Measurements from ENCODE around the gene ADAMTS6.
"Not testable (repeated sequence)": the region's sequence is repeated elsewhere in the genome, so short reads cannot be mapped to it uniquely, and the experiment has no call there.

ADAMTS6 gene, protein sequence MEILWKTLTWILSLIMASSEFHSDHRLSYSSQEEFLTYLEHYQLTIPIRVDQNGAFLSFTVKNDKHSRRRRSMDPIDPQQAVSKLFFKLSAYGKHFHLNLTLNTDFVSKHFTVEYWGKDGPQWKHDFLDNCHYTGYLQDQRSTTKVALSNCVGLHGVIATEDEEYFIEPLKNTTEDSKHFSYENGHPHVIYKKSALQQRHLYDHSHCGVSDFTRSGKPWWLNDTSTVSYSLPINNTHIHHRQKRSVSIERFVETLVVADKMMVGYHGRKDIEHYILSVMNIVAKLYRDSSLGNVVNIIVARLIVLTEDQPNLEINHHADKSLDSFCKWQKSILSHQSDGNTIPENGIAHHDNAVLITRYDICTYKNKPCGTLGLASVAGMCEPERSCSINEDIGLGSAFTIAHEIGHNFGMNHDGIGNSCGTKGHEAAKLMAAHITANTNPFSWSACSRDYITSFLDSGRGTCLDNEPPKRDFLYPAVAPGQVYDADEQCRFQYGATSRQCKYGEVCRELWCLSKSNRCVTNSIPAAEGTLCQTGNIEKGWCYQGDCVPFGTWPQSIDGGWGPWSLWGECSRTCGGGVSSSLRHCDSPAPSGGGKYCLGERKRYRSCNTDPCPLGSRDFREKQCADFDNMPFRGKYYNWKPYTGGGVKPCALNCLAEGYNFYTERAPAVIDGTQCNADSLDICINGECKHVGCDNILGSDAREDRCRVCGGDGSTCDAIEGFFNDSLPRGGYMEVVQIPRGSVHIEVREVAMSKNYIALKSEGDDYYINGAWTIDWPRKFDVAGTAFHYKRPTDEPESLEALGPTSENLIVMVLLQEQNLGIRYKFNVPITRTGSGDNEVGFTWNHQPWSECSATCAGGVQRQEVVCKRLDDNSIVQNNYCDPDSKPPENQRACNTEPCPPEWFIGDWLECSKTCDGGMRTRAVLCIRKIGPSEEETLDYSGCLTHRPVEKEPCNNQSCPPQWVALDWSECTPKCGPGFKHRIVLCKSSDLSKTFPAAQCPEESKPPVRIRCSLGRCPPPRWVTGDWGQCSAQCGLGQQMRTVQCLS (N-terminal part only)

DNA sequence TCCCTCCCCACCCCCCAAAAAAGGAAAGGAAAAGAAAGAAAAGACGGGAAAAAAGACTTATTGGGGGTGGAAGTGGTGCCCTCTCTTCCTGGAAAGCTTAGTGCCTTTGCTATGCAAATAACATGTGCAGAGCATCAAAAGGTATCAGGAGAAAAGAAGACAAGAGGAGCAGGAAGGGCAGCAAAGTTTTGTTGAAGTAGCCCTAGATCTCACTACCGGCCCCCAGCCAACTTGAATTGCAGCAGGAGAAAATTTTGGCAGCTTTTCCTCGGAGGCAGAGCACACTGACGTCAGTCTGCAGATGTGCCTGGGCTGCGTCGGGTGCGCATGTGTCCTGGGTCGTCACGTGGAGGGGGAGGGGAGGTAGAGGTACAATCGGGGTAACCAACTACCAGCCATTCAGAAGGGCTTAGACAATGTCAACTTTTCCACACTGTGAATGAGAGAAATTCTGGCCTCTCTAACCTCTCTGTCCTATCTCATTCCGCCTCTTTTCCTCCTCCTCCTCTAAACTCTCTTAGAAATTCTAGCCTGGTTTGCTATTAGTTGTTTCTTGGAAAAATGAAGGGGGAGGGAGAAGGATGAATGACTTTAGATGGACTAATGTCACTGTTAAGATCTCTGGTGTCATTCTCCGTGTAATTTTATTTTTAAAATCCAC, at the start of gene ADAMTS6:
ADAMTS6 (minus strand) TSS at position 286 of the 661 bp plus-strand sequence. CDS start 8,247 bp downstream, outside the sequence.
- peak; percentile 89 for DNase-seq

DNA sequence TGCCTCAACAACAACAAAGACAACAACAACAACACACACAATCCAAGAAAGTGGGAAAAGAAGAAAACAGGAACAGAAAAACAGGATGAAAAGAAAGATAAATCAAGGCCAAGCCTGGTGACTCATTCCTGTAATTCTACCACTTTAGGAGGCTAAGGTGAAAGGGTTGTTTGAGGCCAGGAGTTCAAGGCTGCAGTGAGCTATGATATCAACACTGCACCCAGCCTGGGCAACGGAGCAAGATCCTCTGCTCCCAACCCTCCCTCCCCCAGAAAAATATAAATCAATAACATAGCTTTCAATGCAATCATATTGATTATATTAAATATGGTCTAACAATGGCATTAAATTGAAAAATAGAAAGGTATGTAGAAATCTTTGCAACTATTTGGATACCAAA, 49.2 kb upstream of the ADAMTS6 start:
- no peak for DNase-seq

DNA sequence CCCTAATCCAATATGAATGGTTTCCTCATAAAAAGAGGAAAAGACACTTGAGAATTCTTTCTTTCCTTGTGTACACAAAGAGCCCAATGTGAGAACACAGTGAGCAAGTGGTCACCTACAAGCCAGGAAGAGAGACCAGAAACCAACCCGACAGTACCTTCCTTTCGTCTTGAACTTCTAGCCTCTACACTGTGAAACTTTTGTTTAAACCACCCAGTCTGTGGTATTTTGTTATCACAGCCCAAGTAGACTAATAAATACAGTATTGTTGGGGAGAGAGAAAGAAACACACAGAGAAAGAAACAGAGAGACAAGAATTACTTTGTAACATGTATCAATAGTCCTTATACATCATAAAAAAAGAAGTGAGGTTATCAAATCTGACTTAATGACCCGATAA, 44.0 kb upstream of the ADAMTS6 start:
- no peak for DNase-seq

DNA sequence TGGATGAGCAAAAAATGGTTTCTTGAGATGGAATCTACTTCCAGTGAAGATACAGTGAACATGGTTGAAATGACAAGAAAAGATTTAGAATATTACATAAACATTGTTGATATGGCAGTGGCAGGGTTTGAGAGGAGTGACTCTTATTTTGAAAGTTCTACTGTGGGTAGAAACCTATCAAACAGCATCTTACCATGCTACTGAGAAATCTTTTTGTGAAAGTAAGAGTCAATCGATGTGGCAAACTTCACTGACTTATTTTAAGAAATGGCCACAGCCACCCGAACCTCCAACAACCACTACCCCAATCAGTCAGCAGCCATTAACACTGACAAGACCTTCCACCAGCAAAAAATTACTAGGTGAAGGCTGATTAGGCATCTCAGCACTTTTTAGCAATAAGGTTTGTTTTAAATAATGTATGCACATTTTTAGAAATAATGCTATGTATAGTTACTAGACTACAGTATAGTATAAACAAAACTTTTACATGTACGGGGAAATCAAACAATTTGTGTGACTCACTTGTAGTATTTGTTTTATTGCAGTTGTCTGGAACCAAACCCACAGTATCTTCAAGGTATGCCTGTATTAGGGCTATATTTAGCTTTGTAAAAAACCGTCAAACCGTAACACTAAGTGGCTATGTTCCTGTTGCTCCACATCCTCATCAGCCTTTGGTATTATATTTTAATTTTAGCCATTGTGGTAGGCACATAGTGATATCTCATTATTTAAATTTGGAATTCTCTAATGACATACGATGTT, 30.6 kb upstream of the ADAMTS6 start:
- no peak for DNase-seq

DNA sequence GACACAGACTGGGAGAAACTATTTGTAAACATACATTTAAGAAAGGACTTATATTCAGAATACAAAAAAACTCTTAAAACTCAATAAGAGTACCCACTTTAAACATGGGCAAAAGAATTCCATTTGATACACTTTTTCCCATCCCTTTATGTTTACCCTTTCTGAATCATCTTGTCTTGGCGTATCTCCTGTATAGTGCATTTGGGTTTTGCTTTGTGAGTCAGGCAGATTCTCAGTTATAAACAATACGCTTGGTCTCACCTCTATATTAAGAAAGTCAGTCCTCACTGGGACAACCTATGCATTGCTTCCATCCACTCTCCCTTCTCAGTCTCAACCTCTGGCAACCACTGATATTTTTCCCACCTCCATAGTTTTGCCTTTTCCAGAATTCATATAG, 27.3 kb upstream of the ADAMTS6 start:
- no peak for DNase-seq

DNA sequence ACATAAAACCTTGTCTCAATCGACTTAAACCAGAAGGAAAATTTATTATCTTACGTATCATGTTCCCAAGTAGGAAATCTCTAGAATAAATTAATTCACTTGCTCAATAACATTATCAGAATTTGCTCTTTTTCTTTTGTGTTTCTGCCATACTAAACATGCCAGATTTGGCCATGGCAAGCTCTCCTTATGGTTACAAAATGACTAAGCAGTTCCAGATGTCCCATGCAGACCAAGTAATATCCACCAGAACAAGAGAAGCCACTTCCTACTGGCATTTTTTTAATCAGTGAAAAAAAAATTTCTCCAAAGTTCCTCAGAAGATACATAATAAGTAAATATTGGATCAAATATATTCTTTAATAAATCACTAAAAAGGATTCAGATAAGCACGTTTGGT, 25.2 kb upstream of the ADAMTS6 start:
- DNase-seq: no peak

DNA sequence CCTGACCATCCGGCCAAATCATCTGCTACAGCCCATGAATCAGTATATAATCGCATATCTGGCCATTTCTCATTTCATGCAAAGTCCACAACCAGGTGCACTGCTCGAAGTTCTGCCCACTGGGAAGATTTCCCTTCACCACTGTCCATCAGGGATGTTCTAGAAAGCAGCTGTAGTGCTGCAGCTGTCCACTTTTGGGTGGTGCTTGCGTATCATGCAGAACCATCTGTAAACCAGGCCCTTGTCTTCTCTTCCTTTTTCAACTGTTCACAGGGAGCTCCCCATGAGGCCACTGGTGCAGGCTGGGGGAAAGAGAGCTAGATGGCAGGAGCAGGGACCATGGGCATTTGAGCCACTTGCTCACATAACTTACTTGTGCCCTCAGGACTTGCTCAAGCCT, 7.4 kb upstream of the ADAMTS6 start:
- DNase-seq: no peak

DNA sequence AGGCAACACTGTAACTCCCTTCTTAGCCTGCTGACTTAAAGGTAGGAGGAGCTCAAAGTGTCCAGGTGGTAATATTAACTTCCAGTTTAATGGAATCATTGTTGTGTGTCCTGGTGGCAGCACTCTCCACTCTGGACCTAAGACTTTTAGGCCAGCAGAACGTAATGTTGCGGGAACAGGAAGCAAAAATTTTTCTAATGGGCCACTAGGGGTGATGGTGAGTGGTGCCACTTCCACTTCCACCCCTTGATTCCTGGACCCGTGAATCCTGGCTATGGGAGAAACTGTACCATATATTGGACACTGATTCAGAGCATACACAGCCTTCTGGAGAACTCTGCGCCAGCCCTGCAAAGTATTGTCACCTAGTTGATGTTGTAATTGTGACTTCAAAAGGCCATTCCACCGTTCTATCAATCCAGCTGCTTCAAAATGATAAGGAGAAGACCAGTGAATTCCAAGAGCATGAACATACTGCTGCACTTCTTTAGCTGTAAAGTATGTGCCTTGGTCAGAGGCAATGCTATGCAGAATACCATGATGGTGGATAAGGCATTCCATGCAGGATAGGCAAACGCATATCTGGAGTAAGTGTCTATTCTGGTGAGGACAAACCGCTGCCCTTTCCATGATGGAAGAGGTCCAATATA, 6.4 kb upstream of the ADAMTS6 start:
- not testable (repeated sequence) for DNase-seq

DNA sequence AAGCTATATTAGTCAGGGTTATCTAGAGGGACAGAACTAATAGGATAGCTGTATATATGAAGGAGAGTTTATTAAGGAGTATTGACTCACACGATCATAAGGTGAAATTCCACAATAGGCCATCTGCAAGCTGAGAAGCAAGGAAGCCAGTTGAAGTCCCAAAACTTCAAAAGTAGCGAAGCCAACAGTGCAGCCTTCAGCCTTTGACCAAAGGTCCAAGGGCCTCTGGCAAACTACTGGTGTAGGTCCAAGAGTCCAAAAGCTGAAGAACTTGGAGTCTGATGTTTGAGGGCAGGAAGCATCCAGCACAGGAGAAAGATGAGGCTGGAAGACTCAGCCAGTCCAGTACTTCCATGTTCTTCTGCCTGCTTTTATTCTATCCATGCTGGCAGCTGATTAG, 5.1 kb upstream of the ADAMTS6 start:
- not testable (repeated sequence) for DNase-seq

DNA sequence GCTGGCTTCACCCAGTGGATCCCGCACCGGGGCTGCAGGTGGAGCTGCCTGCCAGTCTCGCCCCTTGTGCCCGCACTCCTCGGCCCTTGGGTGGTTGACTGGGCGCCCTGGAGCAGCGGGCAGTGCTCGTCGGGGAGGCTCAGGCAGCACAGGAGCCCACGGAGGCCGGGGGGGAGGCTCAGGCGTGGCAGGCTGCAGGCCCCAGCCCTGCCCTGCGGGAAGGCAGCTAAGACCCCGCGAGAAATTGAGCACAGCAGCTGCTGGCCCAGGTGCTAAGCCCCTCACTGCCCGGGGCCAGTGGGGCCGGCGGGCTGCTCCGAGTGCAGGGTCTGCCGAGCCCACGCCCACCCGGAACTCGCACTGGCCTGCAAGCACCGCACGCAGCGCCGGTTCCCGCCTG, 3.7 kb upstream of the ADAMTS6 start:
- no peak for DNase-seq

DNA sequence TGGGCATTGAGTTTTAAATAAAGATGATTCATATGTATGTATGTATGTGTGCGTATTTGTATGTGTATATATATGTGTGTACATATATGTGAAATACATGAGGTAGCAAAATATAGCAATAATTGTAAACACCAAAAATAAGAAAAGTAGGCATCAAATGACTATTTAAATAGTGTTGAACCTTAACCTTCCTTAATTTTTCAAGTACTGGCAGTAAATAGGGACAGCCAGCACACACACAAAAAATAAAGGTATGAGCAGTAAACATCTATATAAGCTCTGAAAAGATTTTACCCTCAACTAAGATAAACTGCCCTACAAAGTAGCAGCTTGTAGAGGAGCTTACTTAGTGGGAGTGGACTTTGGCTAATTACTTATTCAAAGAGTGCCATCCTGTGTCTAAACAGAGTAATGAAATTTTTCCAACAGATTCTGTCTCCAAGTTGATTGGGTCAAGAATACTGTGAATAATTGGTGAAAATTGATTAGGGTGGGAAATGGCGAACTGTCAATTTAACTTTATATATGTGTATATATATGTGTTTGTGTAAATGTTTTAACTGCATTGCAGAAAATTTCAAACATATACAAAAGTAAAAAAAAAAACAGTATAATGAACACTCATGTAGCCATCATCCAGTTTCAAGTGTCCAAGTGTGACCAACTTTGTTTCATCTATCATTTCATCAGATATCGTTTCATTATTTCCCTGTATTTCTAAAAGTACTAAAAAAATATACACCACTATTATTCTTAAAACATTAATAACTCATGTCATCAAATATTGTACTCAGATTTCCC, 2.0 kb upstream of the ADAMTS6 start:
- no peak for DNase-seq

DNA sequence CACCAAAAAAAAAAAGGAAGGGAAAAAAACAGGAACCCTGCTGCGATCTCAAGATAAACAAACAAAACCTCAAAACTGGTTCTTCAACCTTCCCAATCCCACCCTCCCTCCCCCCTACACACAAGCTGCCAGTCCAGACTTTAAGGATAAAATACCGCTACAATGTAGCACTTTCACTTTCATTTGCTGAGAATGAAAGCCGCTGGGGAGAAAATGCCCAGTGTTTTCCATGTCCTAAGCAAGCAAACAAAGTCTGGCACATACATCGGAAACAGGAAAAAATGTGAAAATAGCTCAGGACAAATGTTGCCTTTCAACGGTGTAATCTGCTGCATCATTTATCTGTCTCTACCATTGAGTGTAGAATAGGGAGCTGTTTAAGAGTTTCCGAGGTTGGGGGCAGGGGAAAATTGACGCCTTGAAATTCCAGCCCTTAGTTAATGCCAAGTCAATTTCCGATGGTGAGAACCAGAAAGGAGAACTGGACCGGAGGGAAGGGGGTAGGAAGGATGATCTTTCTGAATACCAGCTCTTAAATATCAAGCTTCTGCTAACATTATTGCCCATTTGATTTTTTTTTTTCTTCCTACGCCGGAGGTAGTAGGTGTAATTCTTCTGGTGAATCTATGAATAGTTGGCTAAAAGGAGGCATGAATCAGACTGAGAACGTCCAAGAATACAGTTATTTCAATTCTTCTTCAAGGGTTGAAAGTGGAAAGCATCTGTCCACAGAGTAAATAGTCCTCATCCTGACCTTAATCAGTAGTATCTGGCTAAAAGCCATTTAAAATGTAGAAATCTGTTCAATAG, 1.2 kb upstream of the ADAMTS6 start:
- peak; percentile 65 for DNase-seq

DNA sequence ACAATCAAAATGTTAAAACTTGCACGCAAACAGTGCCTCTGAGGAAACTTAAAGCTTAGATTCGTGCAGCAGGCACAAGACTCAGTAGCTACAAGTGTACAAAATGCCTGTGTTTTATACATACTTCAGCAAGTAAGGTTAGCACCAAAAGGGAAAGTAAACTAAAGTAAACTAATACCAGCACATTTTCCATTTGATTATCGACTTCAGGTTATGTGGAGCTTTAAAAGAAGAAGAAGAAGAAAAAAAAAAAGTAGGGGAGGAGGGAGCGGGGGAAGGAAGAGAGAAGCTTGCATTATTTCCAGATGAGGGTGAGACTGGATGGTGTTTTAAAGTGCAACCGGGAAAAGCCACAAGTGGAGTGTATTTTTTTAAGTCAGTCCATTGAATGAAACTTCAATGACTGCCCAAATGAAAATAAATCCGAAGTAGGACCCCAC, 596 bp upstream of the ADAMTS6 start:
- no peak for DNase-seq

DNA sequence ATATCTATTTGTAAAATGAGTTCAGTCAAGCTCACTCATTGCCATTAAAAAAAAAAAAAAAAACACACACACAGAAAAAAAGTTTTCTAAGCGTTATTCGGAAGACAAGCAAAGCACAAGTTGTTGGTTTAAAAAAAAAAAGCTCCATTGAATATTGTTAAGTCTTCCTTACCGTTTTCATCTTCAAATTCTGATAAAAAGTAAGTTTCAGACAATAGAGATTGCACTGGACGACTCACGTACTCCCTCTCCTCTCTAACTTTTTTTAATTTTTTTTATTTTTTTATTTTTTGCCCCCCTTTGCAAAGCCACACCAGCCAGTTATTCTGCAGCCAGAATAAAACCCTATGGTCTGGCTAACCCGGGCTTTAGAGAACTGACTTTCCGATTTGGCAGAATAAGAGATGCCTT, 544 bp downstream of the ADAMTS6 start:
- DNase-seq: no peak

DNA sequence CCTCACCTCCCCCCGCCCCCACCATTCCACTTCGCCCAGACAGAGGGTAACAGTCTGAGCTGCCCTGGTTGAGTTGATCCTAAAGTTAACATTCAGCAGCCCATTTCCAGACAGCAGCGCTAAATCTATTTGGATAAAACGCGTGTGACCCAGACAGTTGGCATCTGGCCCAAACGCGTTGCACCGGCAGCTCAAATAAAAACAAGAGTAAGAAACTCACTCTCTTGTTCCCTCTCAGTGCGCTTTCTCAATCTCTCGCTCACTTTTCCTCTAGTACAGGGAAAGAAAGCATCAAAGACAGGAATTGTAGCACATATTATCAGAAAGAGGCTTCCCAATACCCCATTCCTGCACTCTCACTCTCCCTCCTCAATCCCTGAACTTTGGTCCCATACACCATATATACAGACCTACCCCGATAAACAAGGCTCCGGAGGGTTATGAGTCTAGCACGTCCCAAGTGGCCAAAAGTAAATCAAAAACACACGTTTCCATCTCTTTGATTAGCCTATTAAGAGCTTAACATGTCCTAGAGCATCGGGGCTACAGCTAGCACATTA, 1.3 kb downstream of the ADAMTS6 start:
- peak; percentile 70 for DNase-seq

DNA sequence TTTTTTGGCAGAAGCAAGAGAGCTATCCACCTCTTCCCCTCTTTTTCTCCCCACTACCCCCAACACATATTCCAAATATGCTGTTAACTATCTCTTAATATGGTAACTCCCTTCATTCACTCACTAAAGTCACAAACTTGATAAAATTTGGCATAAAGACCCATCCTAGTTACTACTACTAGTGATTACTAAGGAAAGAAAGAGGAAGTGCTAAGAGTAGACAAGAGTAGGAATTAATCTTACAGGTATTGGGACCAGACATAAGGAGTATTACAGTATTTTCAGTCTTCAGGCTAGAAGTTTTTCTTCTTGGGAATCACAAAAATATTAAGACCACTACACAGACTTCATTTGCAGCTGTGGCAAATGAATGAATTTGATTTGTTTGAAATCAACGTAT, 2.2 kb downstream of the ADAMTS6 start:
- no peak for DNase-seq

DNA sequence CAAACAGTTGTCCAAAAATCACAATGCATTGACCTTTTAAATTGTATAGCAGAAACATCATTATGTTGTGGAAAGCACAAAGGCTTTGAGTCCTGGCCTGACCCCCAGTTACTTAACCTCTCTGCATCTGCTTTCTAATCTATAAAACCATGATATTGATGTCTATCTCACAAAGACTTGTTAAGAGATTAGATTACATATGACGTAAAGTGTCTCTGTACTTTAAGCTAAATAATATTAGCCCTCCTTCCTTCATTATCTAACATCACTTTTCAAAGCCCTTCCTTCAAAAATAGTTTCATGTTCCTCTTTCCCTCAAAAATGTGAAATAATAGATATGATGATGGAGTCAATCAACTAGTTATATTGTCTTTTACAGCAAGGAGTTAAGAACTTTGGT, 3.4 kb downstream of the ADAMTS6 start:
- no peak for DNase-seq

DNA sequence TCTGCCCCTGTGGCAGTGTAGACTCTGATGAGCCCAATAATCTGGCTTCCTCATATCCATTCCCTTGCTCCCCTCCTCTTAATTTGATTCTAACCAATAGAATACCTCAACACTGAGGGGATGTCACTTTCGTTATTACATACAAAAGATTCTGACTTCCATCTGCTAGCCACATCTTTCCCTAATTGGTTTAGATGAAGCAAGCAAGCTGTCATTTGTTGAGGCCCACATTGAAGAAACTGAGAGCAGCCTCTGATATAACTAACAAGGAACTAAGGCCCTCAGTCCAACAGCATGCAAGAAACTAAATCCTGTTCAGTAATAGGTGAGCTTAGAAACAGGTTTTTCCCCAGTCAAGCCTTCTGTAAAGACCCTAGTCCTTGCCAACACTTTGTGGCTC, 5.8 kb downstream of the ADAMTS6 start:
- DNase-seq: no peak

DNA sequence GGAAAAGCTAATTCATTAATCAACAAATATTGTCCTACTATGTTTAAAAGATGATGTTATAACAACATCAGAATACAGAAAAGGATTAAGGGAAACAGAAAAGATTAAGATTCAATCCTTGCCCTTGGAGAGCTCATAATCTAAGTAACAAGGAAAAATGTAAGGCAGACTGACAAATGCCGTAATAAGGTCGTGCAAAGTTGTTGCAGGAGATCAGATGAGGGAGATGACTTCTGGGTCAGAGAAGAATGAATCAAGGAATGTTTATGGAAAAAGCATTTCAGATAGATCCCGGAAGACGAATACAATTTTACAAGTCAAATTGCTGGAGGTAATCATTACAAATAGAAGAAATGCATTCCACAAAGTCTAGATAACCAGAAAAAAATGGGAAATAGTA, 6.4 kb downstream of the ADAMTS6 start:
- no peak for DNase-seq

Data from activated effector memory CD4-positive, alpha-beta T cell treated with anti-CD3 and anti-CD28 coated beads, Interleukin-2, amount 50 U/mL, for 16 hours (primary cell).